GM23338 (cell line): ENCODE results near the gene ADAMTS17. TPM values are rescaled to one million over a fixed set of nuclear protein-coding genes. Genes with fewer than 3 reads are reported as not detected.

Experiments used
- ATAC-seq: fragments of 200-7000 bp; cut with Tn5 transposase; 3 replicates; pipeline ENCODE4 v1.9.1; 2020
- DNase-seq: peaks from one replicate; pipeline ENCODE4 v3.0.0-alpha.2; 2015; ENCODE audit warnings: low spot score
- H2AFZ ChIP-seq: fragments of 200-600 bp; sonication (generic); 2 replicates; pipeline ENCODE4 v1.8.0; 2016; ENCODE audit warnings: antibody characterized with exemption, mild to moderate bottlenecking, moderate library complexity
- H3F3A ChIP-seq: fragments of 200-600 bp; sonication (generic); replicated peaks from 2 replicates; pipeline ENCODE4 v1.8.0; 2017; ENCODE audit warnings: antibody characterized with exemption, mixed run types, low read depth
- H3K27ac ChIP-seq: fragments of 200-600 bp; sonication (generic); 2 replicates; pipeline ENCODE4 v1.6.1; 2016; ENCODE audit warnings: low read depth
- H3K27me3 ChIP-seq: fragments of 200-600 bp; sonication (generic); 2 replicates; pipeline ENCODE4 v1.8.0; 2016; ENCODE audit warnings: mild to moderate bottlenecking, mixed run types, moderate library complexity; ENCODE audit not compliant: insufficient read depth
- H3K36me3 ChIP-seq: fragments of 200-600 bp; sonication (generic); 2 replicates; pipeline ENCODE4 v1.8.0; 2016; ENCODE audit warnings: mild to moderate bottlenecking; ENCODE audit not compliant: insufficient read depth
- H3K4me1 ChIP-seq: fragments of 200-600 bp; sonication (generic); 2 replicates; pipeline ENCODE4 v1.8.0; 2016; ENCODE audit warnings: mild to moderate bottlenecking, moderate library complexity; ENCODE audit not compliant: insufficient read depth
- H3K4me2 ChIP-seq: fragments of 200-600 bp; sonication (generic); 2 replicates; pipeline ENCODE4 v1.7.1; 2017; ENCODE audit warnings: mixed run types
- H3K4me3 ChIP-seq: fragments of 200-600 bp; sonication (generic); 2 replicates; pipeline ENCODE4 v1.6.1; 2016; ENCODE audit warnings: mixed run types
- H3K79me2 ChIP-seq: fragments of 200-600 bp; sonication (generic); replicated peaks from 2 replicates; pipeline ENCODE4 v1.8.0; 2017; ENCODE audit warnings: mild to moderate bottlenecking; ENCODE audit not compliant: insufficient read depth
- H3K9me2 ChIP-seq: fragments of 200-600 bp; sonication (generic); 2 replicates; pipeline ENCODE4 v1.8.0; 2017; ENCODE audit not compliant: insufficient read depth
- H4K20me1 ChIP-seq: fragments of 200-600 bp; sonication (generic); replicated peaks from 2 replicates; pipeline ENCODE4 v1.8.0; 2017; ENCODE audit warnings: mild to moderate bottlenecking; ENCODE audit not compliant: insufficient read depth
- H3K27ac Mint-ChIP-seq: 2 replicates; pipeline ENCODE4 v1.8.0; 2020; ENCODE audit warnings: inconsistent platforms, mild to moderate bottlenecking, moderate library complexity, mixed read lengths
- H3K27me3 Mint-ChIP-seq: 3 replicates; pipeline ENCODE4 v1.8.0; 2022; ENCODE audit warnings: low read depth, mild to moderate bottlenecking, moderate library complexity, mixed read lengths, inconsistent platforms; ENCODE audit not compliant: insufficient read depth, poor library complexity
- H3K36me3 Mint-ChIP-seq: 3 replicates; pipeline ENCODE4 v1.8.0; 2021; ENCODE audit warnings: low read depth, mild to moderate bottlenecking, inconsistent platforms, moderate library complexity, mixed read lengths
- H3K4me1 Mint-ChIP-seq: 3 replicates; pipeline ENCODE4 v1.8.0; 2020; ENCODE audit warnings: mild to moderate bottlenecking, inconsistent platforms, mixed read lengths
- H3K4me3 Mint-ChIP-seq: 3 replicates; pipeline ENCODE4 v1.8.0; 2021; ENCODE audit warnings: moderate library complexity, mild to moderate bottlenecking, inconsistent platforms, mixed read lengths
- H3K9me3 Mint-ChIP-seq: 3 replicates; pipeline ENCODE4 v1.8.0; 2020; ENCODE audit warnings: moderate library complexity, mild to moderate bottlenecking, inconsistent platforms, mixed read lengths
- ETS1 ChIP-seq: IDR thresholded peaks from 2 replicates; pipeline ENCODE4 v1.6.1; 2016; ENCODE audit warnings: antibody characterized with exemption
- EZH2 ChIP-seq: fragments of 200-600 bp; sonication (generic); IDR thresholded peaks from one replicate; pipeline ENCODE4 v1.8.0; 2017; ENCODE audit warnings: antibody characterized with exemption, mild to moderate bottlenecking, low read depth; ENCODE audit not compliant: unreplicated experiment
- EZH2phosphoT487 ChIP-seq: fragments of 200-600 bp; sonication (generic); IDR thresholded peaks from one replicate; pipeline ENCODE4 v1.8.1; 2018; ENCODE audit warnings: antibody characterized with exemption; ENCODE audit not compliant: unreplicated experiment
- JUNB ChIP-seq: IDR thresholded peaks from one replicate; pipeline ENCODE4 v1.6.1; 2016; ENCODE audit warnings: antibody characterized with exemption; ENCODE audit not compliant: unreplicated experiment
- STAT1 ChIP-seq: IDR thresholded peaks from one replicate; pipeline ENCODE4 v1.6.1; 2016; ENCODE audit warnings: antibody characterized with exemption; ENCODE audit not compliant: unreplicated experiment
- ZNF114 ChIP-seq: fragments of 250-450 bp; sonication (Bioruptor Pico); IDR thresholded peaks from 2 replicates; pipeline ENCODE4 v1.5.0; 2020; ENCODE audit warnings: mild to moderate bottlenecking, moderate library complexity
- ZNF331 ChIP-seq: fragments of 250-450 bp; sonication (Bioruptor Pico); IDR thresholded peaks from 2 replicates; pipeline ENCODE4 v1.5.0; 2020; ENCODE audit warnings: low read depth, mild to moderate bottlenecking, moderate library complexity
- ZNF462 ChIP-seq: fragments of 250-450 bp; sonication (Bioruptor Pico); IDR thresholded peaks from 2 replicates; pipeline ENCODE4 v1.5.0; 2020; ENCODE audit warnings: mild to moderate bottlenecking, moderate library complexity
- polyA plus RNA-seq: library from polyadenylated mRNA; unstranded; fragments of >200 nt; fragmentation: Nextera tagmentation; extraction: Ambion mirVana; gene quantifications from 2 replicates; pipeline ENCODE4 v1.2.1, GENCODE V29; 2016
- total RNA-seq: library from RNA; depleted of rRNA; stranded (reverse); fragments of >200 nt; shearing (Covaris generic); gene quantifications from 2 replicates; pipeline ENCODE4 v1.2.3, GENCODE V29; 2014
- TF ChIP-seq, protein P1 (sequence below), 2 experiments: fragments of 200-600 bp in 1 of 2; sonication (generic) in 1 of 2; conservative IDR thresholded peaks; 2 replicates each; pipeline versions ENCODE4 v1.5.1 to v1.6.1; 2016 to 2017; ENCODE audit warnings: antibody characterized with exemption in 2 of 2, low read depth in 2 of 2, mild to moderate bottlenecking in 2 of 2, moderate library complexity in 1 of 2

ADAMTS17 gene
- total and polyA plus RNA-seq, 2 experiments from 2014 or later: 0.60 to 3.8 TPM

GRCh38 chr15:100245855-100246254 is 95.9 kb downstream of the ADAMTS17 start:
- peaks cover 8% of the 10 kb centered on the region for H3K27me3 Mint-ChIP-seq
- peaks cover 3% of the 10 kb centered on the region; the same call in 2 of the 3 replicates for H3K36me3 Mint-ChIP-seq
- Histone ChIP-seq H3K4me2 (no peak overlapping the region), H3K9me2 (0 out of 2 replicates have a peak, but pooled peaks cover 5% of the 10 kb centered on the region), H3F3A (no peaks in the 10 kb centered on the region), H3K36me3 (no peaks in the 10 kb centered on the region), H4K20me1 (no peaks in the 10 kb centered on the region), H3K4me1 (no peaks in the 10 kb centered on the region), H3K27me3 (no peaks in the 10 kb centered on the region), H3K27ac (no peak overlapping the region), H3K79me2 (no peaks in the 10 kb centered on the region), H3K4me3 (no peak overlapping the region), H2AFZ (no peak overlapping the region)
- peaks cover 15% of the 10 kb centered on the region for H3K4me1 Mint-ChIP-seq
- H3K9me3 Mint-ChIP-seq: no peaks in the 10 kb centered on the region; the same call in 2 of the 3 replicates
- H3K27ac Mint-ChIP-seq: no peak overlapping the region
- TF ChIP-seq EZH2phosphoT487 (no peak), STAT1 (no peak), JUNB (no peak), ZNF331 (CRISPR knock-in tag) (no peak), ZNF462 (CRISPR knock-in tag) (no peak), ETS1 (no peak), ZNF114 (no peak), EZH2 (no peak)
- TF ChIP-seq, protein P1, sequence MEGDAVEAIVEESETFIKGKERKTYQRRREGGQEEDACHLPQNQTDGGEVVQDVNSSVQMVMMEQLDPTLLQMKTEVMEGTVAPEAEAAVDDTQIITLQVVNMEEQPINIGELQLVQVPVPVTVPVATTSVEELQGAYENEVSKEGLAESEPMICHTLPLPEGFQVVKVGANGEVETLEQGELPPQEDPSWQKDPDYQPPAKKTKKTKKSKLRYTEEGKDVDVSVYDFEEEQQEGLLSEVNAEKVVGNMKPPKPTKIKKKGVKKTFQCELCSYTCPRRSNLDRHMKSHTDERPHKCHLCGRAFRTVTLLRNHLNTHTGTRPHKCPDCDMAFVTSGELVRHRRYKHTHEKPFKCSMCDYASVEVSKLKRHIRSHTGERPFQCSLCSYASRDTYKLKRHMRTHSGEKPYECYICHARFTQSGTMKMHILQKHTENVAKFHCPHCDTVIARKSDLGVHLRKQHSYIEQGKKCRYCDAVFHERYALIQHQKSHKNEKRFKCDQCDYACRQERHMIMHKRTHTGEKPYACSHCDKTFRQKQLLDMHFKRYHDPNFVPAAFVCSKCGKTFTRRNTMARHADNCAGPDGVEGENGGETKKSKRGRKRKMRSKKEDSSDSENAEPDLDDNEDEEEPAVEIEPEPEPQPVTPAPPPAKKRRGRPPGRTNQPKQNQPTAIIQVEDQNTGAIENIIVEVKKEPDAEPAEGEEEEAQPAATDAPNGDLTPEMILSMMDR (conservative IDR thresholded peaks at IDR 0.05; ENCODE audit: low read depth in 2 of 2): no peak
- no peak overlapping the region for H3K4me3 Mint-ChIP-seq
- ATAC-seq: no peak
- DNase-seq: no peak
